TTC549 (cell line): Measurements from ENCODE around the gene SUMF1.
A peak's percentile ranks its signal among the peaks of the same experiment; 100 is the strongest.

Source experiments
- FAIRE-seq: peaks from 2 replicates; lab custom pipeline; 2012; peaks lifted over from hg19 to GRCh38; lab: Jason Lieb, UNC

The SUMF1 gene

GRCh38 chr3:4460334-4460733 is 6.7 kb downstream of the SUMF1 start:
- FAIRE-seq = no peak

- no peak for FAIRE-seq
These were observed 8.1 kb downstream of the SUMF1 start for GRCh38 chr3:4458961-4459360.

GRCh38 chr3:4456780-4457179 is 10.3 kb downstream of the SUMF1 start:
- peak; percentile 94 for FAIRE-seq

DNA sequence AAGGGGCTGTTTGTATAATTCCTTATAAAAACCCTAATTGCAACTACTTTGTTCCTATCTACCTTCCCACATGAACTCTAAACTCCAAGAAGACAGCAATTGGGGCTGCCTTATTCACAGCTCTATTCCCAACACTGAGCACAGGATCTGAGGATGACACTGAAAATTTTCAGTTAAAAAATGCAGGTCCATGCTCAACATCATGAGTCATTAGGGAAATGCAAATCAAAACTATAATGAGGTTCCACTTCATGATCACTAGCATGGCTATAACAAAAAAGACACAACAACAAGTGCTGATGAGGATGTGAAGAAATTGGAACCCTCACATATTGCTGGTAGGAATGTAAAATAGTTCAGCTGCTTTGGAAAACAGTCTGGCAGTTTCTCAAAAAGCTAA is 12.9 kb downstream of the SUMF1 start:
- no peak for FAIRE-seq

DNA sequence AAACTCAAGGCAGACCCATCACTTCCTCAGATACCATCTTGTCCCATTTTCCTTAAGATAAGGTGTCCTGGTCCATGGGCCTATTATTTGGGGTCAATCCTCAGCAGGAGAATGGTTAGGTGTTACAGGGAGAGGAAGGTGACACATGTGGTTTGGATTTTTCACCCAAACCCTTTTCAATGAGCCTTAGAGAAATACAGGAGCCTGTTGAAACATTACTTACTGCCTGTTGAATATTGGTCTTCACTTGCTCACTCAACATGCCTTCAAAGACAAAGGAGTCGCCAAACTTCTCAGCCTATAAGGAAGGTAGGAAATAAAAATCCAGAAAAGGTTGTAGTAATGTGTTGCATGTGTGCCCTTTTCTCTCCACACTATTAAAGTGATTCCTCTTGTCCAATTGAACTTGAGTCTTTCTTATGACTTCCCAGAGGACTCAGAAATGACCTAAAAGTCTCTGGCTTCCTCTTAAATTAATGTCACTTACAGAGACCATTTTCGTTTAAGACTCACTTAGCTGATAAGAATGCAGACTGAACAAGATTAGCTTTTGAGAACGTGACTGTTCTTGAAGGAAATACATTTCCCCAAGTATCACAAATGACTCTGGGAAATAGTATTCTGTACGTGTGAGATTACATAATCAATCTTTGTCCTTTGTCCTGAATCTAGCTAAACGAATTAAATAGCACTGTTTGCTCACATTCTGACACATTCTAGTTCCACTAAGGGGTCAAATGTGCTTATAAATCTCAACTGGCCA is 17.8 kb downstream of the SUMF1 start:
- FAIRE-seq = no peak

DNA sequence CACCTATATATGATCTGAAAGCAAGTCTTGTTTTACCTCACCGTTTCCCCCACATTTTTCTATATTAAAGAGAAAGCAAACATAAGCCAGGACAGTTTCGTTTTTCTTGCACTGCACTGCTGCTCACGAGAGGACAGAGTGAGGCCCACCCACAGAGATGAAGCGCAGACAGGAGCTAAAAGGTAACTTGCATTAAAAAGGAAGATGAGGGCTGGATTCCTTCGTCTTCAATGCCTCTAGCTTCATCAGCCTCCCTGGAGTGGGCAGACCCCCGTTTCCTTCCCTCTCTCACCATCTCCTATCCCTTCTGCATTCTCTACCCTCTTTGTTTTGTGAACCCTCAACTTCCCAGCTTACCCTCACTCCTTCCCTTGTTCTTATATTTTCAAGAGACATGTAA is 18.9 kb downstream of the SUMF1 start:
- FAIRE-seq = no peak

DNA sequence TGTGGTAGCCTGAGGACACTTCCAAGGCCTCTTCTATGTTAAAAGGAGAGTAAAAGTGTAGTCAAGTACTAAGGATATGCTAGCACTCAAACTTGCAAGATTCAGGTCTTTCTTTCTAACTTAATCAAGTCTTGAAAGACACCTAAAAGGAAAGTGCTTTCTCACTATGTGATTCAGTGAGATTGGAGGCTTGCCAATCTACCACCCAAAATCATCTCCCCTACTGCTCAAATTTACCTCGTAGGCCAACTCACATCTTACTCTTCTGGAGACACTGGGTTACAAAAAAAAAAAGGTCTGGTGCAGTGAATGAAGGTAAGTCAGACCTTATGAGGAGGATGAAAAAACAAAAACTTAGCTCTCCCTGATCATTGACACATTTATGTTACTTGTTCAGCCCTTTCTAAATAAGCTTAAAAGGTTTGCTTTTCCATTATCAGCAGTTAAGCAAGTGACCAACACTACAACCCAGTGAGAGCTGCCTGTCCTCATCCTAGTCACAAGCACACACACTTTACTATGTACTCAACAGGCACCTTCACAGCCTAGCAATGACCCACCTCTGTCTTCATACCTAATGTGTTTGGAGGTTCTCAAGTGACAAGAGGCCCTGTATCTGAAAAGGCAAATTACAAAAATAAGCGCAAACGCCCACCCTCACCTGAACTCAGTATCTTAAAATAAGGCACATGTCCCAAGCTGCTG is 19.6 kb downstream of the SUMF1 start:
- no peak for FAIRE-seq

- no peak for FAIRE-seq
These were observed 26.1 kb downstream of the SUMF1 start for GRCh38 chr3:4440951-4441350.

- FAIRE-seq = no peak
These were observed 28.8 kb downstream of the SUMF1 start for GRCh38 chr3:4438296-4438695.

- FAIRE-seq = no peak
These were observed 34.8 kb downstream of the SUMF1 start for GRCh38 chr3:4432259-4432658.

DNA sequence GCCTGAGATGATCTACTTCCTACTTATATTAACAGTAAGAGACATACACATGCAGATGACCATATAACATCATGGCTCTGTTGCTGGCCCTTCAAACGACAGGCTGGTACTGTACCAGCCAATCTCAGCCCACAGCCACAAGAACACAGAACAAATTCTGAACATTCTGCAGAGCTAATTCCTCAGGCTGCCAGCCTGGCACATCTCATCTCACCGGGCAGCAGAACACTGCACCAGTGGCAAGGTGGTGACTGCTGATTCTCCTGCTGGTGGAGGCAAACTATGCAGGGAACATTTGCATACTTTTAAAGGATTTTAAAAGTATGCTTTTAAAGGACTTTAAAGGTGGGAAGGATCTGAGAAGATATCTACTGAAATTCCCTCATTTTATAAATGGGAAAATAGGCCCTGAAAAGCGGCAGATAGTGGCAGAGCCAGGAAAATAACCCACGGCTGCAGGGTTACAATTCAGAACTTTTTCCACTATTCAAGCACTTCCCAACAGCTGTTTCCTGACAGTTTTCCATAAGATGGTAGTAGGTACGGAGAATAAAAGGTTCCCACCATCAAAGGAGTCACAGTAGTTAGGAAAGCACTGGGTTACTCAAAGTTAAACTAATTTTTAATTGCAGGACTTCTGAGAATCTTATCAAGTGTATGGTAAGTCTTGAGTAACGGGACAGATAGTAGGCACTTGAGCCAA is 37.3 kb downstream of the SUMF1 start:
- FAIRE-seq = no peak

- FAIRE-seq = no peak
These were observed 40.2 kb downstream of the SUMF1 start for GRCh38 chr3:4426782-4427344.

- FAIRE-seq = no peak
These were observed 40.7 kb downstream of the SUMF1 start for GRCh38 chr3:4426261-4426781.

- no peak for FAIRE-seq
These were observed 41.4 kb downstream of the SUMF1 start for GRCh38 chr3:4425707-4426106.

GRCh38 chr3:4425055-4425454 is 42.0 kb downstream of the SUMF1 start:
- no peak for FAIRE-seq

DNA sequence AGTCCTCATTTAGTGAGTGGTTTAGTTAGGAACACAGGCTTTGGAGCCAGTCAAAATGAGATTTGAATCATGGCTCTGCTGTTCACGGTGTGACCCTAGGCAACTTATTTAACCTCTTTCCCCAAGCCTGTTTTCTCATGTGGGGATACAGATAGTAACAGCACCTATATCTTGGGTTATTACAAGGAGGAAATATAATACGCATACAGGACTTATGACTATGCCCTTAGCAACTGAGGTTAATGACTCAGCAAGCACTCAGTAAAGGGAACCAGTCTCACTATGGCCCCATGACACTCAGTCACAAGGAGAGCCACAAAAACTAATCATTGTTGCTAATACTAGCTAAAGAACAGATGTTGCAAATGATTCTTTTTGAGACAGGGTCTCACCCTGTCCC is 45.9 kb downstream of the SUMF1 start:
- no peak for FAIRE-seq

DNA sequence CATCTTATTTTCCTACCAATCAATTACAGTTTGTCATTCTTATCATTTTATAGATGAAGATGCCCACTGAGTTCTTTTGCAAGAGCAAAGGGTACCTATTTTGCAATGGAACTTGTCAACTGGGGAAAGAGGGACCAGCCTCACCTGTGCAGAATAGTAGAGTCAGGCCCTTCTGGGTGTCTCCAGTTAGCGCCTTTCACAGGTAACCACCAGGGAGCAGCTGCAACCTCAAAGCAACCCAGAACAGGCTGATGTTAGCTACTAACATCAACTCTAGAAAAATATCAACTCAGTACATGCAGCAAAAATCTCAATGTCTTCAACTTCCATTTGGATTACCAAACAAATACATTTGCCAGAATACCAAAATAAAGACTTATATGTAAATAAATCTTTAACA is 47.1 kb downstream of the SUMF1 start:
- no peak for FAIRE-seq

DNA sequence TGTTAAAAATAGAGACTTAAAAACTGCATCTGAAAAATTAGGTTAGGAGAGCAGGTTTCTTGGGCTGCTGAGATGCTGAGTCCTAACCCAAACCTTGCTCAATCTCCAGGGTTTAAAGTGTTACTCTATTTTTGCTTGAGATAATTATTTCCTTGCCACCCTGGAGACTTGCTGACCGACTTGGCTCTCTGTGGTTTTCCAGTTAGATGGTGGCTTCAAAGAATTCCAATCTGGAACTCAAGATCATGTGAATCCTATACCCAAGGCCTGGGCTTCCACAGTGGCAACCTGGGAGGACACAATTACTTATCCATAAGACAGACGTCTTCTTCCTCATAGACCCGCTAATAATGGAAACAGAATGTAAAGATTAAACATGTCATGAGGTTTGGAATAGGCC is 47.7 kb downstream of the SUMF1 start:
- FAIRE-seq = no peak

DNA sequence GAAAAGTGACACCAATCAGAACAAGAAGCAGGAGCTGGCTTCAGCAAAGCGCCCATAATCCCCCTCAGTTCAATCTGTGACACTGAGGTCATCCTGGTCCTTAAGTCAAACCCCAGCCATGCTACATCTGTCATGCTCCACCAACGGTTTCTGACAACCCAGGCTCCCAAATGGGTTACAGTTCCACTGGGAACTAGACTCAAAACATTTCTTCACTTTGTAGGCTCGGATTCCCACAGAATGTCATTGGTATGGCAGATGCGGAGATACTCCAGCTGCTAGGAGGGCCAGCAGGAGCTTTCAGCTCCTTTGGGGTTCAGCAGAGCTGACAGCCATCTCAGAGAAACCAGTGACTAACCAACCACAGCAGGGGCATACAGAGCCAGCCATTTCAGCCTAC is 48.9 kb downstream of the SUMF1 start:
- no peak for FAIRE-seq

DNA sequence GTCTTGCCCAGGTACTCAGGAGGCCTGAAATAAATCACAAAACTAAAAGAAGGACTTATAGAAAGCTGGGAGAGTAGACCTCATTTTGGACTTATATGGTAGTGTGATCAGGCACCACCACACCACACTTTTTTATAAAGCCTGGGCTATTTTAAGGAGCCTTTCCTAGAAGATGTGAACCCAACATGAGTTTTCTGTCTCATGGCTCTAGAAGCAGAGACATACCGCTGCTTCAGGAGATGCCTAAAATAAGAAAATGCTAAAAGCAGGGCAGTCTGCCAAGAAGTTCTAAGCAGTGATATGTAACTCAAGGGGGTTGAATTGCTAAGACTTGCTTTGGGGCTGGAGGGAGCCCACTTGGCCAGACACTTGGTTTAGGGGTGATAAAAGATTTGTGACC is 49.6 kb downstream of the SUMF1 start:
- no peak for FAIRE-seq

- no peak for FAIRE-seq
These were observed 50.1 kb downstream of the SUMF1 start for GRCh38 chr3:4416961-4417360.

GRCh38 chr3:4416427-4416945 is 50.6 kb downstream of the SUMF1 start:
- FAIRE-seq = no peak

GRCh38 chr3:4413467-4413866 is 53.6 kb downstream of the SUMF1 start:
- FAIRE-seq = no peak
